ENCODE results near the gene TAF9B.
"Not testable (repeated sequence)": the region's sequence is repeated elsewhere in the genome, so short reads cannot be mapped to it uniquely, and the experiment has no call there.

The TAF9B gene, protein sequence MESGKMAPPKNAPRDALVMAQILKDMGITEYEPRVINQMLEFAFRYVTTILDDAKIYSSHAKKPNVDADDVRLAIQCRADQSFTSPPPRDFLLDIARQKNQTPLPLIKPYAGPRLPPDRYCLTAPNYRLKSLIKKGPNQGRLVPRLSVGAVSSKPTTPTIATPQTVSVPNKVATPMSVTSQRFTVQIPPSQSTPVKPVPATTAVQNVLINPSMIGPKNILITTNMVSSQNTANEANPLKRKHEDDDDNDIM

DNA sequence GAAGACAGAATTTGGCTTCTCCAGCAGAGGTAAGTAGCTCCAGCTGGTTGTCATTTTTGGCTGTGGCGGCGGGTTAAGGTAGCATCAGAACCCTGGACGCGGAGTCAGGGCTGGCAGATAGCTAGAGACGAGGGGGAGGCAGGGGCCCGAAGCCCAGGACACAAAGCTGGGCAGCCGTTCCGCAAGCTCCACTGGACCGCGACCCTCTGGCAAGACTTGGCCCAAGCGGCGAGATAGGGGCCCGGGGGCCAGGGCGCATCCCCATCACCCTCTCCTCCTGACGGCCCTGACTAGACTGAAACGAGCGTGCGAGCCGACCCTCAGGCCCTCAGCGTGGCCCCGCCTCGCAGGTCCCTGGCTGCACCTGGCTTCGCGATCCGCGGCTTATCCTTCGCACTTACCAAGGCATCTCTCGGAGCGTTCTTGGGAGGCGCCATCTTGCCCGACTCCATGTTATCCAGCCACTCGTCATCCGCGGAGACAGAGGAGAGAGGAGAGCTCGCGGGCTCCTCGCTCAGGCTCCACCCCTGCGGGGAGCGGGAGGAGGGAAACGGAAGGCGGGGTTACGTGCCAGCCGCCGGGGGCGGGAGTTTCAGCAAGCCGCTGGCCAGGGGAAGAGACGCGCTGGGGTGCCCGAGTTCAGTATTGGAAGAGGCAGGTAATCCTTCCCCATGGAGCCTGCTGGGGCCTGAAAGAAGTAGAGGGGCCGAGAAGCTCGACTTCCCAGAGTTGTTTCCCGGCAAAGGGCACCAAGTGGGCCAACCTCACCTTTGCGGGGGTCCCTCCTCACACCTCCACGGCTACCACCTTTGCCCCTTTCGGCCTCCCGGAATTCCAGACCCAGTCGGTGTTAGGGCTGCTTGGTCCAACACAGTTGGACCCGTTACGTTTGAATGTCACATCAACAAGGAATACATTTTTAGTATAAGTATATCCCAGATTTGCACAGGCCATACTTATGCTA, at the start of gene TAF9B:
TAF9B (minus strand) TSS at position 491 of the 964 bp plus-strand sequence; CDS start at position 452, 39 bp downstream.
- FAIRE-seq (peak; percentile 94), DNase-seq (ENCODE audit: insufficient read length, low spot score) (peak; percentile 46)

DNA sequence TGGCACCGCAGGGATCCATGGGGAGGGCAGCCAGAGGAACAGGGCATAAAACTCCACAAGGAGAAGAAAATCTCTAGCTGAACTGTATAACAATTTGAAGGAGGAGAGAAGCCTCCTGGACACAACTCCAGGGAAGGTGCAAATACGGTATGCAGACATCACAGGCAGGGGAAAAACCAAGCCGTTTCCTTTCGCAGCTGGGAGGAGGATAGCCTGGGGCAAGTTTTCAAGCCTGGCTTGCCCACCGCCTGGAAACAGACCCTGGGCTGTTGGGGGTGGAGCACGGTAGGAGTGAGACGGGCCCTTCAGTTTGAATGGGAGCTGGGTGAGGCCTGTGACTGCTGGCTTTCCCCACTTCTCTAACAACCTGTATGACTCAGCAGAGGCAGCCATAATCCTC, 43.4 kb upstream of the TAF9B start:
- FAIRE-seq (no peak), DNase-seq (ENCODE audit: insufficient read length, low spot score) (no peak)

DNA sequence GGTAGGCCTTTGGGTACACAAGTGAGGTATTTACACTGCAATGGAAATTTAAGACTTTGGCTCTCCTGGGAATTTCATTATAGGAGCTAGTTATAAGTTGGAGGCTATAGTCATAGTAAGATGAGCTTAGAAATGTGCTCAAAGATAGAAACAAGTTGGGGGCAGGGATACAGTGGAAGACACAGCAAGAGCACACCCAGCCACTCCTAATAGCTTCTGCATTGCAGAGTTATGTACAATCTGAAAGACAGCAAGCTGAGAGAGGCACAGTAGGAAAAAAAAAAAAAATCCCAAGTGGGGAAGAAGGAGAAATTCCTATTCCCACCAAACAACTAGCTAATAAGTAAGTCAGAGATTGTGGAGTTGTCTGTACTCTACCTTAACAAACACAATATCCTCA, 41.9 kb upstream of the TAF9B start:
- DNase-seq (ENCODE audit: insufficient read length, low spot score): no peak
- FAIRE-seq: no peak

DNA sequence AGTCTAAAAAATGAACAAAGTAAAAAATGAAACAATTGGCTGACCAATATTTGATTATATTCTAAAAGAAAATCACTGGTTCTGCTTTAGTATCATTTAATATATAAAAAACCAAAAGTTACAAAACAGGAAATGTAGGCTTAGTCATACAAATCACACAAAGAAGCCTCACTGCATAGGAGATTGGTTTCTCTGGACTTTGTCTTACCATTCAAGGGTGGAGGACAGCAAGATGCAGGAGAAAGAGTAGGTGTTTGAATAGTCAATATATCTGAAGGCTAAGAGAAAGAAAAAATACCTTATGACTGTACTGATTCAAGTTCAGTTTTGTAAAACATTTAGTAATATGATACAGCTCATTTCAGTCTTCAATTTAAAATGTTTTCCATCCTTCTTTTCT, 28.6 kb upstream of the TAF9B start:
- FAIRE-seq (no peak), DNase-seq (ENCODE audit: insufficient read length, low spot score) (no peak)

DNA sequence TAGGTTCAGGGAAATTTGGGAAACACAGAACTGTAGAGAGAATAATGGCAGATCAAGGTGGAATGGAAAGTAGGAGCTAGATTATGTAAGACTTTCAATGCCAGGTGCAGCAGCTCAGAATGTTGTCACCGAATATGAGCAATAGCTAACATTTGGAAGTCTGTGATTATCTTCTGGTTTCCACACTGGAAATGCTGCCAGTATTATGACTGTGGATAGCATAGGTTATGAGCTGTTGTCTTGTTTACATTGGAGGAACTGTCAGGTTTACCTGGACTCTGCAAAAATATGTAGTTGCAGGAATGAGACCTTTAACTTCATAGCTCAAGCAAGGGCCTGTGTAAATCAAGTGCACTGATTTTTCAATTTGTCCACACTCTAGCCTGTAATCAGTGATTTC, 26.0 kb upstream of the TAF9B start:
- FAIRE-seq: no peak

DNA sequence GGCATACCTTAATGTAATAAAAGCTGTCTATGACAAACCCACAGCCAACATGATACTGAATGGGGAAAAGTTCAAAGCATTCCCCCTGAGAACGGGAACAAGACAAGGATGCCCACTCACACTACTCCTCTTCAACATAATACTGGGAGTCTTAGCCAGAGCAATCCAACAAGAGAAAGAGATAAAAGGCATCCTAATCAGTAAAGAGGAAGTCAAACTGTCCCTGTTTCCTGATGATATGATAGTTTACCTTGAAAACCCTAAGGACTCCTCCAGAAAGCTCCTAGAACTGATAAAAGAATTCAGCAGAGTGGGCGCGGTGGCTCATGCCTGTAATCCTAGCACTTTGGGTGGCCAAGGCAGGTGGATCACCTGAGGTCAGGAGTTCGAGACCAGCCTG, 23.7 kb upstream of the TAF9B start:
- not testable (repeated sequence) for FAIRE-seq; DNase-seq (ENCODE audit: insufficient read length, low spot score)

More for the DNA sequence above, 26.0 kb upstream of the TAF9B start:
- no peak for DNase-seq (ENCODE audit: insufficient read length, low spot score)

DNA sequence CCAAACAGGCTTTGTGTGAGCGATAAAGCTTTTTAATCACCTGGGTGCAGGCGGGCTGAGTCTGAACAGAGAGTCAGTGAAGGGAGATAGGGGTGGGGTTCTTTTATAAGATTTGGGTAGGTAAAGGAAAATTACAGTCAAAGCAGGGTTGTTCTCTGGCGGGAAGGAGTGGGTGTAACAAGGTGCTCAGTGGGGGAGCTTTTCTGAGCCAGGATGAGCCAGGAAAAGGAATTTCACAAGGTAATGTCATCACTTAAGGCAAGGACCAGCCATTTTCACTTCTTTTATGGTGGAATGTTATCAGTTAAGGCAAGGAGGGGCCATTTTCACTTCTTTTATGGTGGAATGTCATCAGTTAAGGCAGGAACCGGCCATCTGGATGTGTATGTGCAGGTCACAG, 21.3 kb upstream of the TAF9B start:
- FAIRE-seq; DNase-seq (ENCODE audit: insufficient read length, low spot score): not testable (repeated sequence)

DNA sequence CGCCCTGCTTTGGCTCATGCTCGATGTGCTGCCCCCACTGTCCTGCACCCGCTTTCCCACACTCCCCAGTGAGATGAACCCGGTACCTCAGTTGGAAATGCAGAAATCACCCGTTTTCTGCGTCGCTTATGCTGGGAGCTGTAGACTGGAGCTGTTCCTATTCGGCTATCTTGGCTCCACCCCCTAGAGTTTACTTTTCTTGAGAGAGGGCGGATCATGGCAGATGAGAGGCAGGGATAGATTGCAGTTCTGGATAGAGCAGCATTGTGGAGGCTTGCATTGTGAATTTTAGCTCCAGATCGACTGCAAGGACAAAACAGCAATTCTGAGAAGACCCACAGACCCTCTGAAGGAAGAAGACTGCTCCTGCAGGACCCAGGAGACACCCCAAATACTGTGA, 18.4 kb upstream of the TAF9B start:
- not testable (repeated sequence) for FAIRE-seq; DNase-seq (ENCODE audit: insufficient read length, low spot score)

DNA sequence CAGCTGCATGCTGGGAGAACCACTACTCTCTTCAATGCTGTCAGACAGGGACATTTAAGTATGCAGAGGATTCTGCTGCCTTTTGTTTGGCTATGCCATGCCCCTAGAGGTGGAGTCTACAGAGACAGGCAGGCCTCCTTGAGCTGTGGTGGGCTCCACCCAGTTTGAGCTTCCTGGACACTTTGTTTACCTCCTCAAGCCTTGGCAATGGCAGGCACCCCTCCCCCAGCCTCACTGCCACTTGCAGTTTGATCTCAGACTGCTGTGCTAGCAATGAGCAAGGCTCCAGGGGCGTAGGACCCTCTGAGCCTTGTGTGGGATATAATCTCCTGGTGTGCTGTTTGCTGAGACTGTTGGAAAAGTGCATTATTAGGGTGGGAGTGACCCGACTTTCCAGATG, 17.9 kb upstream of the TAF9B start:
- DNase-seq (ENCODE audit: insufficient read length, low spot score); FAIRE-seq: not testable (repeated sequence)

DNA sequence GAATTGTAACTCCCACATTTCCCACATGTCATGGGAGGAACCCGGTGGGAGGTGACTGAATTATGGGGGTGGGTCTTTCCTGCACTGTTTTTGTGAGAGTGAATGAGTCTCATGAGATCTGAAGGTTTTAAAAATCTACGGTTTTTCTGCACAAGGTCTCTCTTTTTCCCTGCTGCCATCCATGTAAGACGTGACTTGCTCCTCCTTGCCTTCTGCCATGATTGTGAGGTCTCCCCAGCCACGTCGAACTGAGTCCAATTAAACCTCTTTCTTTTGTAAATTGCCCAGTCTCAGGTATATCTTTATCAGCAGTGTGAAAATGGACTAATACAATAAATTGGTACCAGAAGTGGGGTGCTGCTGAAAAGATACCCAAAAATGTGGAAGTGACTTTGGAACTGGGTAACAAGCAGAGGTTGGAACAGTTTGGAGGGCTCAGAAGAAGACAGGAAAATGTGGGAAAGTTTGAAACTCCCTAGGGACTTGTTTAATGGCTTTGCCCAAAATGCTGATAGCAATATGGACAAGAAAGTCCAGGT, 7.6 kb upstream of the TAF9B start:
- not testable (repeated sequence) for FAIRE-seq; DNase-seq (ENCODE audit: insufficient read length, low spot score)

DNA sequence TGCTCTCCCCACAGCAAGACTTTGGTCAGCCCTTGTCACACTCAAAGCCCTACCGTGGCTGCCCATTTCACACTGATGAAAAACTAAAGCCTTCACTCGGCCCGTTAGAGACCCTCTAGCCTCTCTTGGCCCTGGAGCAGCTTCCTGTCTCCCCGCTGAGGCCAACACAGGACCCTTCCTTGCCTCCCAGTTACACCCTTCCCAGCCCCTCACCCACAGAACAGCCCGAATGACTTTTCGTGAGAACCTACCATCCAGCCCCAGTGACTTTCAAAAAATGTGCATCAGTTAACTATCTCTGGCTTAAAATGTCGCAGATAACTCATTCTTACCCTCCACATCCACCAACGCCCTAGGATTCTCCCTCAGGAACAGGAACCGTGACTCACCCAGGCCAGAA, 756 bp upstream of the TAF9B start:
- peak; percentile 37 for FAIRE-seq

DNA sequence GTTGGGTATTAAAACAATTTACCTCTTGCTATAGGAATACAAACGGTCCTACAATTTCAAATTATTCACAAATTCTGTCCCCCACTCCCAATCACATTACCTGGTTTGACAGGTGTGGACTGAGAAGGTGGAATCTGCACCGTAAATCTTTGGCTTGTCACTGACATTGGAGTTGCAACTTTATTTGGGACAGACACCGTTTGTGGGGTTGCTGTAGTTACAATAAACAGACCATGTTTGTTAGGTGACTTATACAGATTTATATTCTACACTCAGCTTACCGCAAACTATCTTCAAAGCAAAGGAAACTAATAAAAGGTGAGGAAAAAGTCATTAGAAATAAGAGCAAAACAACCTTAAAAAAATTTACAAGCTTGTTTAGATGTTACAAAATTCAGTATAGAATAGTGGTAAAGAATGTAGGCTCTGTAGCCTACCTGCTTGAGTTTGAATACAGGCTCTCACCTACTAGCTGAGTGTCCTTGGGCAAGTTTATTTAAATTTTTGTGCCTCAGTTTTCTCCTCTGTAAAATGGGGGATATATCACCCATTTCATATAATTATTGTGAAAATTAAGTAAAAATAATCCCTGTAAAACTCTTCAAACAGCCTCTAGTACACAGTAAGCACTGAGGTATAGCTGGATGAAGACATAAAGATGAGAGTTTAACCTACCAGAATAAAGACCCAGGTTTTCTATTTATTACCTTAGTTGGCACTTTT, 6.1 kb downstream of the TAF9B start:
- no peak for FAIRE-seq

More for the DNA sequence above, 756 bp upstream of the TAF9B start:
- no peak for DNase-seq (ENCODE audit: insufficient read length, low spot score)

DNA sequence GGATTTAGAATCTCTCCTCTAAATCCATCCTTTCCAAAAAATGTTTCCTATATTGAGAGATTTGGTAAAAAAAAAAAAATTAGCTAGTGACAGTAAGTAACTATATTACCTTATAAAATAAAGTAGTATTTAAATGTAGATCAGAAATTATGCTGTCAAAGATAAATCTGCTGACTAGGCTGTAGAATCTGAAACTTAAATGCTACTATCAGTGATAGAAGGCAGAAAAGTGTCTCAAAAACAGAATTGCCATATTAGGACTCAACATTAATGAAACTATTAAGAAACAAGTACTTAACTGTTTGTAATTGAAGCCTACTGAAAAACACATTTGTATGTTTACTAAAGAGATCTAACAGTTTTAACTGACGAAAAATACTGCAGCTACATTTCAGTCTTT, 8.3 kb downstream of the TAF9B start:
- no peak for DNase-seq (ENCODE audit: insufficient read length, low spot score)
- no peak for FAIRE-seq

More for the DNA sequence above, 6.1 kb downstream of the TAF9B start:
- no peak for DNase-seq (ENCODE audit: insufficient read length, low spot score)

DNA sequence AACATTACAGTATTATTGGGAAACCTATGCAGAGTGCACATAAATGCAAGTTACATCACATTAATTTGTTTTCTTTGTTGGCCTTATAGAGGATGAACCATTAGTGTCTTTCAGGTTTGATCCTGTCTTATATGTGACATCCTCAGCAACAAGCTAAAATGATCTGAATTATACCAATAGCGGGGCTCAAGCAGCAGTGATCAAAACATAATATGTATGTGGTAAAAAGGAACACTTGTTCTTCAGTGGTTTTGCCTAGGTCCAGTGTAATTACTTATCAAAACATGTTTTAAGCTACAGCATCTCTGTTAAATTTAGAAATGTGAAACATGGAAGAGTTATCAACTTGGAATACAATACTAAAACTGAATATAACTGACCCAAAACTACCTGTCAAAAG, 9.1 kb downstream of the TAF9B start:
- FAIRE-seq: no peak
- no peak for DNase-seq (ENCODE audit: insufficient read length, low spot score)

DNA sequence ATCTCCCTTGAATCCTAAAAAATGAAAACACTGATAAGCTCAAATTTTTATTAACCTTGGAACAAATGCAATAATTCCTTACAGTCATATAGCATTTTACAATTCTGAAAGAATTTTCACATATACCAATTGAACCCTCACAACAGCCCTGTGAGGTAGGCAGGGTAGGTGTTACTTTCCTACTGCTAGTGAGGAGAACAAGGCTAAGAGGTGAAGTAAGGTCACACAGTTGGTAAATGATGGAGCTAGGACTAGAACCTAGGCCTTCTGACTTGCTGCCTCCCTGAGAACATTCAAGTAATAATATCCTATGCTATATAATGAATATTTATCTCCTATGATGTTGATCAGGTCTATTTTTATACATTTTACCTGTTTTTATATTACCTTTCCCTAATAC, 9.7 kb downstream of the TAF9B start:
- DNase-seq (ENCODE audit: insufficient read length, low spot score) (no peak), FAIRE-seq (no peak)

DNA sequence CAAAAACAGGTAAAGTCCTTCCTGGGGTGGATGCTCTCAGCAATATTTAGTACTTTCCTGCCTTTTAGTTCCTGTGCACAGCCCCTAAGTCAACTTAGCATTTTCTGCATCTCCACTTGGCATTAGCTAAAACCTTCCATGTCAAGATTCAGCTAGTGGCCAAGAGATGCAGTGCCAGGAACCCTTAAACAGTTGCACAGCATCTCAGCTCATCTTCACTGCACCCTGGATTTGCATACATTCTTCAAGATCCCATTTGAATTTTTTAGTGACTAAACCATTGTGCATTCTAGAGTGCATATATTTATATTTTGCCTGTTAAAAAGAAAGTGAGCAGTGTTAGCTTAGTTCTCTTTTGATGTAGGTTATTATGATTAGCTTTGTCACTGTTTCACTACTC, 13.7 kb downstream of the TAF9B start:
- not testable (repeated sequence) for DNase-seq (ENCODE audit: insufficient read length, low spot score)
- peak; percentile 70 for FAIRE-seq

DNA sequence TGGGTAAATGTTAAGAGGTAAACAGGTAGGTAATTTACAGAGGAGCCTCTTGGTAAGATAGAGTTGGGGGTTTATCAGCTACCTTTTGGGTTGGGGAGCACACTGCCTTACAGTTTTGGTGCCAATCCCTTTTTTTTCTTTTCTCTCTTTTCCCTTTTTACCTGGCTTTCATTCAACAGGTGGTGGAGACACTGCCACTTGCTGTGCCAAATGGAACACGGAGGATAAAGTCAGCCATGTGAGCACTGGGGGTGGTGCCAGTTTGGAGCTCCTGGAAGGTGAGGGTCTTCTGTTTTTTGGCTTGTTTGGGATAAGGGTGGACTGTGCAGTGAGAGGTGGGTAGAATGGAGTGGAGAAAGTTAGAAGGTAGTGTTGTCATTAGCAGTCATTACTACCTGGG, 14.3 kb downstream of the TAF9B start:
- FAIRE-seq: no peak
- DNase-seq (ENCODE audit: insufficient read length, low spot score): no peak

DNA sequence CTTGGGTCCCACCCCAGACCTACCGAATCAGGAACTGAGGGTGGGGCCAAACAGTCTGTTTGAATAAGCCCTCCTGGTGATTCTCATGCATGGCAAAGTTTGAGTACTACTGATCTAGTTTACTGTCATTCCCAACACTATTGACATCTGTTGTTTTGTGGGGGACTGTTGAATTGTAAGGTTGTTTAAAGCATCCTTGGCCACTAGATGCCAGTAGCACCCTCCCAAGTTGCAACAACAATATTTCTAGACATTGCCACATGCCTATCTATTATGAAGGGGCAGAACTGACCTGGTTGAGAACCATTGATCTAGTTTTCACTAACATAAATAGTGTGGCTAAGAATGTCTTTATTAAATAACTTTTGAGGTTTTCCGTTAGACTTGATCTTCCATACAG, 15.1 kb downstream of the TAF9B start:
- FAIRE-seq (peak; percentile 79), DNase-seq (ENCODE audit: insufficient read length, low spot score) (no peak)

DNA sequence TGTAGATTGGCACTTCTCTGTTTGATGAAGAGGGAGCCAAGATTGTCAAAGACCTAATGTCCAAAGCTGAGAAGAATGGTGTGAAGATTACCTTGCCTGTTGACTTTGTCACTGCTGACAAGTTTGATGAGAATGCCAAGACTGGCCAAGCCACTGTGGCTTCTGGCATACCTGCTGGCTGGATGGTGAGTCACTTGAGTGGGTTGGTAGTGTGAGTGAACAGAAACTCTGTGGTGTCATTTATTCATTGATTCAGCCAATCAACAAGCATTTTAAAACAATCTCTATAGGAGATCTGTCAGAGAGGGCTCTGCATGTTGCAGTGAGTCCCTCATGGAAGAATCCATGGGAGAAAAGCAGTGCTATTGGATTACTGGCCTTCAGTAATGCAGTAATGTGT, 16.3 kb downstream of the TAF9B start:
- FAIRE-seq (peak; percentile 69), DNase-seq (ENCODE audit: insufficient read length, low spot score) (no peak)

DNA sequence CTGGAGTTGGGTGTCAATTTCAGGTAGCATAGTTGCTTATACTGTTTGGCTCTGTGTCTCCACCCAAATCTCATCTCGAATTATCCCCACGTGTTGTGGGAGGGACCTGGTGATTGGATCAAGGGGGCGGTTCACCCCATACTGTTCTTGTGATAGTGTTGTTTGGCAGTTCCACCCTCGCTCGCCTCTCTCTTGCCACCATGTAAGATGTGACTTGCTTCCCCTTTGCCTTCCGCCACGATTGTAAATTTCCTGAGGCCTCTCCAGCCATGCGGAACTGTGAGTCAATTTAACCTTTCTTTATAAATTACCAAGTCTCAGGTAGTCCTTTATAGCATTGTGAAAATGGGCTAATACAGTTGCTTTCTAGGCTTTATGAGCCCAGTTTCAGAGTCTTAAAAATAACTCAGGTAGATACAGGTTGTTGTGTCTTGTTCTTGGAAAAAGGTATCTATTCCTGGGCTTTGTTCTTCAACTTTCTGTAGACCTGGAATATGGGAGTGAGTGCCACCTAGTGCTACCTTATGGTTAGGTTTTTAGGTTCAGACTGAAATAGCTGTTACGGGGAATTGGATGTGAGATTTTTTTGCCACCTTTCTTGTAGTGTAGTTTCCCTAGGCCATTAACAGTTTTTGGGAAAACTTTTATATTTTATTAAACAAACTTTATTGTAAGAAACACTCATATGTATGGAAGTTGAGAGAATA, 19.8 kb downstream of the TAF9B start:
- DNase-seq (ENCODE audit: insufficient read length, low spot score): no peak
- FAIRE-seq: peak; percentile 98
